Neural cell (in vitro differentiated cells): ENCODE measurements around the gene PLVAP. TPM values are rescaled to one million over a fixed set of nuclear protein-coding genes. Genes with fewer than 3 reads are reported as not detected.

Experiments
- H2AFZ ChIP-seq: fragments of 200-600, 300-800 bp; sonication (generic), shearing (Covaris generic); 2 replicates; pipeline ENCODE4 v1.6.0; 2014; ENCODE audit warnings: low read depth, mild to moderate bottlenecking, antibody characterized with exemption, low read length, moderate library complexity
- H3F3A ChIP-seq: fragments of 200-600 bp; shearing (Covaris generic); 2 replicates; pipeline ENCODE4 v1.6.1; 2016; ENCODE audit warnings: mild to moderate bottlenecking, moderate library complexity, mixed read lengths, antibody characterized with exemption, low read length; ENCODE audit not compliant: insufficient read depth, poor library complexity, severe bottlenecking
- H3K27ac ChIP-seq: fragments of 200-600, 300-800 bp; sonication (generic), shearing (Covaris generic); 2 replicates; pipeline ENCODE4 v1.5.1; 2014; ENCODE audit warnings: mild to moderate bottlenecking, low read length, moderate library complexity
- H3K27me3 ChIP-seq: fragments of 300-800, 200-600 bp; sonication (generic), shearing (Covaris generic); 2 replicates; pipeline ENCODE4 v1.6.0; 2014; ENCODE audit warnings: mild to moderate bottlenecking, low read depth, low read length, moderate library complexity; ENCODE audit not compliant: insufficient read depth
- H3K36me3 ChIP-seq: fragments of 300-800, 200-600 bp; sonication (generic), shearing (Covaris generic); 2 replicates; pipeline ENCODE4 v1.5.1; 2014; ENCODE audit warnings: mild to moderate bottlenecking, antibody characterized with exemption, low read length, moderate library complexity; ENCODE audit not compliant: insufficient read depth
- H3K4me2 ChIP-seq: fragments of 300-800, 200-600 bp; sonication (generic), shearing (Covaris generic); 2 replicates; pipeline ENCODE4 v1.6.0; 2014; ENCODE audit warnings: mild to moderate bottlenecking, low read length
- H3K4me3 ChIP-seq: fragments of 300-800, 200-600 bp; sonication (generic), shearing (Covaris generic); 2 replicates; pipeline ENCODE4 v1.5.1; 2014; ENCODE audit warnings: mild to moderate bottlenecking, low read length, moderate library complexity
- H3K79me2 ChIP-seq: fragments of 200-600 bp; shearing (Covaris generic); replicated peaks from 2 replicates; pipeline ENCODE4 v1.6.0; 2014; ENCODE audit warnings: mild to moderate bottlenecking, low read length, moderate library complexity; ENCODE audit not compliant: insufficient read depth
- H3K9ac ChIP-seq: fragments of 300-800, 200-600 bp; sonication (generic), shearing (Covaris generic); 2 replicates; pipeline ENCODE4 v1.6.1; 2016; ENCODE audit warnings: mild to moderate bottlenecking, low read length, mixed read lengths
- H3K9me2 ChIP-seq: fragments of 200-600 bp; shearing (Covaris generic); 2 replicates; pipeline ENCODE4 v1.6.1; 2016; ENCODE audit warnings: mild to moderate bottlenecking, low read length, mixed read lengths; ENCODE audit not compliant: insufficient read depth
- H3K9me3 ChIP-seq: fragments of 200-600, 300-800 bp; sonication (generic), shearing (Covaris generic); 2 replicates; pipeline ENCODE4 v1.6.1; 2016; ENCODE audit warnings: mild to moderate bottlenecking, mixed run types, low read length, moderate library complexity, mixed read lengths
- H4K20me1 ChIP-seq: fragments of 200-600 bp; shearing (Covaris generic); 2 replicates; pipeline ENCODE4 v1.6.1; 2016; ENCODE audit warnings: mild to moderate bottlenecking, mixed run types; ENCODE audit not compliant: insufficient read depth
- EP300 ChIP-seq: fragments of 450-650 bp; conservative IDR thresholded peaks from 2 replicates; pipeline ENCODE4 v1.6.1; 2014; ENCODE audit warnings: antibody characterized with exemption, mild to moderate bottlenecking, moderate library complexity; ENCODE audit not compliant: poor library complexity, severe bottlenecking
- EZH2 ChIP-seq: fragments of 200-600, 300-800 bp; shearing (Covaris generic), sonication (generic); IDR thresholded peaks from 2 replicates; pipeline ENCODE4 v1.6.1; 2014; ENCODE audit warnings: antibody characterized with exemption, low read length, borderline replicate concordance, mild to moderate bottlenecking; ENCODE audit not compliant: insufficient read depth, poor library complexity, severe bottlenecking
- MXI1 ChIP-seq: fragments of 450-650 bp; conservative IDR thresholded peaks from 2 replicates; pipeline ENCODE4 v1.6.1; 2014; ENCODE audit warnings: antibody characterized with exemption, mild to moderate bottlenecking; ENCODE audit not compliant: poor library complexity, severe bottlenecking
- POLR2AphosphoS5 ChIP-seq: IDR thresholded peaks from 2 replicates; pipeline ENCODE4 v1.6.1; 2012
- RAD21 ChIP-seq: fragments of 450-650 bp; conservative IDR thresholded peaks from 2 replicates; pipeline ENCODE4 v1.6.1; 2014; ENCODE audit warnings: antibody characterized with exemption, mild to moderate bottlenecking, moderate library complexity
- SMC3 ChIP-seq: fragments of 450-650 bp; conservative IDR thresholded peaks from 2 replicates; pipeline ENCODE4 v1.6.1; 2014; ENCODE audit warnings: antibody characterized with exemption, mild to moderate bottlenecking, moderate library complexity; ENCODE audit not compliant: poor library complexity
- TAF1 ChIP-seq: IDR thresholded peaks from 2 replicates; pipeline ENCODE4 v1.6.1; 2012; ENCODE audit warnings: low read depth
- polyA plus RNA-seq: library from polyadenylated mRNA; depleted of rRNA; stranded (reverse); fragments of >200 nt; gene quantifications from 2 replicates; pipeline ENCODE4 v1.2.3, GENCODE V29; 2014
- TF ChIP-seq, protein P1 (sequence below): IDR thresholded peaks from 2 replicates; pipeline ENCODE4 v1.6.1; 2012; ENCODE audit warnings: borderline replicate concordance
- TF ChIP-seq, protein P2 (sequence below): fragments of 450-650 bp; IDR thresholded peaks from 2 replicates; pipeline ENCODE4 v1.5.1; 2014; ENCODE audit warnings: antibody characterized with exemption, mild to moderate bottlenecking, moderate library complexity; ENCODE audit not compliant: poor library complexity, severe bottlenecking

Gene PLVAP
- polyA plus RNA-seq, 1 donor from 2014 or later = not detected

DNA sequence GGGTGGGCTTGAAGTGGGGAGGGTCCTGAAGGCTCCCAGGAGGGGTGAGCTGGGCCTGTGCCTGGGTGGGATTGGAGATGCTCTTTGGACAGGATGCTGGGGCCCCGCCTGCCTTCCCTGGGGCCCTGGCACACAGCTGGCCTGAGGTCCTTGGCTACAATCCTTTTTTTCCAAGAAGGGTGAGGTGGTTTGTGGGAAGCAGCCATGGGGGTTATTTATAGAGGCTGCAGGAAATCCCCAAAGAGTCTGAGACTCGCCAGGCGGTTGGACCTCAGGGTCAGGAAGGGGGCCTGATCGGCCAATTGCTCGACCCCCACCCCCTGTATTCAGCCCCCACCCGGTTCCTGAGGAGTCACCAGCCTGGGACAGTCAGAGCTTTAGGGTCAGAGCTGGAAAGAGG is 29.8 kb downstream of the PLVAP start:
- no peak overlapping the region for H2AFZ ChIP-seq
- H3K27ac ChIP-seq = no peak overlapping the region

DNA sequence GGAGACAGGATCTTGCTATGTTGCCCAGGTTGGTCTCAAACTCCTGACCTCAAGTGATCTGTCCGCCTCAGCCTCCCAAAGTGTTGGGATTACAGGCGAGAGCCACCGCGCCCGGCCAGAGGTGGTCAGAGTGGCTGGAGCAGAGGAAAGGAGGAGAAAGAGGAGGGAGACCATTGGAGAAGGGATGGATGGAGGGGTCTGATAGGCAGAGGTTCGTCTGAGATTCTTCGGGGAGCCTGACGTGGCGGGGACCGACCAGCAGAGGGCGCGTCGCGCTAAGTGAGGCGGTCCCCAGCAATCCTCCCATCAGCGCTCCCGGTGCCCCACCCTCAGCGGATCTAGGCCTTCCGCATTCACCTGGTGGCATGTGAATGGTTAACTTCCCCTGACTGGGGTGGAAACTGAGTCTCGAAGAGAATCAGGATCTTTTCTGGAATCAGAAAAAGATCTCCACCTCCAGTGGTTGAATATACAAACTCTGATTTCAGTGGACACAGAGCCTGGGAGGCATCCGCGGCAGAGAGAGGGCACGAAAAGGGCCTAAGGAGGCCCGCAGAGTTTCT is 31.0 kb downstream of the PLVAP start:
- no peaks in the 10 kb centered on the region for H3K9me2 ChIP-seq
- H3K9me3 ChIP-seq = no peaks in the 10 kb centered on the region
- no peak overlapping the region for H3K27ac ChIP-seq
- no peaks in the 10 kb centered on the region for H3K27me3 ChIP-seq
- H3K4me3 ChIP-seq = no peak overlapping the region
- no peaks in the 10 kb centered on the region for H3K79me2 ChIP-seq
- no peaks in the 10 kb centered on the region for H4K20me1 ChIP-seq
- no peak for TF ChIP-seq MXI1
- TF ChIP-seq, protein P1, sequence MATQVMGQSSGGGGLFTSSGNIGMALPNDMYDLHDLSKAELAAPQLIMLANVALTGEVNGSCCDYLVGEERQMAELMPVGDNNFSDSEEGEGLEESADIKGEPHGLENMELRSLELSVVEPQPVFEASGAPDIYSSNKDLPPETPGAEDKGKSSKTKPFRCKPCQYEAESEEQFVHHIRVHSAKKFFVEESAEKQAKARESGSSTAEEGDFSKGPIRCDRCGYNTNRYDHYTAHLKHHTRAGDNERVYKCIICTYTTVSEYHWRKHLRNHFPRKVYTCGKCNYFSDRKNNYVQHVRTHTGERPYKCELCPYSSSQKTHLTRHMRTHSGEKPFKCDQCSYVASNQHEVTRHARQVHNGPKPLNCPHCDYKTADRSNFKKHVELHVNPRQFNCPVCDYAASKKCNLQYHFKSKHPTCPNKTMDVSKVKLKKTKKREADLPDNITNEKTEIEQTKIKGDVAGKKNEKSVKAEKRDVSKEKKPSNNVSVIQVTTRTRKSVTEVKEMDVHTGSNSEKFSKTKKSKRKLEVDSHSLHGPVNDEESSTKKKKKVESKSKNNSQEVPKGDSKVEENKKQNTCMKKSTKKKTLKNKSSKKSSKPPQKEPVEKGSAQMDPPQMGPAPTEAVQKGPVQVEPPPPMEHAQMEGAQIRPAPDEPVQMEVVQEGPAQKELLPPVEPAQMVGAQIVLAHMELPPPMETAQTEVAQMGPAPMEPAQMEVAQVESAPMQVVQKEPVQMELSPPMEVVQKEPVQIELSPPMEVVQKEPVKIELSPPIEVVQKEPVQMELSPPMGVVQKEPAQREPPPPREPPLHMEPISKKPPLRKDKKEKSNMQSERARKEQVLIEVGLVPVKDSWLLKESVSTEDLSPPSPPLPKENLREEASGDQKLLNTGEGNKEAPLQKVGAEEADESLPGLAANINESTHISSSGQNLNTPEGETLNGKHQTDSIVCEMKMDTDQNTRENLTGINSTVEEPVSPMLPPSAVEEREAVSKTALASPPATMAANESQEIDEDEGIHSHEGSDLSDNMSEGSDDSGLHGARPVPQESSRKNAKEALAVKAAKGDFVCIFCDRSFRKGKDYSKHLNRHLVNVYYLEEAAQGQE = no peak
- no peak for TF ChIP-seq POLR2AphosphoS5
- TF ChIP-seq RAD21 = peak; percentile 74
- TF ChIP-seq SMC3 = peak; percentile 85
- TF ChIP-seq EZH2 = no peak
- no peak for TF ChIP-seq EP300
- no peak for TF ChIP-seq TAF1
- TF ChIP-seq, protein P2, sequence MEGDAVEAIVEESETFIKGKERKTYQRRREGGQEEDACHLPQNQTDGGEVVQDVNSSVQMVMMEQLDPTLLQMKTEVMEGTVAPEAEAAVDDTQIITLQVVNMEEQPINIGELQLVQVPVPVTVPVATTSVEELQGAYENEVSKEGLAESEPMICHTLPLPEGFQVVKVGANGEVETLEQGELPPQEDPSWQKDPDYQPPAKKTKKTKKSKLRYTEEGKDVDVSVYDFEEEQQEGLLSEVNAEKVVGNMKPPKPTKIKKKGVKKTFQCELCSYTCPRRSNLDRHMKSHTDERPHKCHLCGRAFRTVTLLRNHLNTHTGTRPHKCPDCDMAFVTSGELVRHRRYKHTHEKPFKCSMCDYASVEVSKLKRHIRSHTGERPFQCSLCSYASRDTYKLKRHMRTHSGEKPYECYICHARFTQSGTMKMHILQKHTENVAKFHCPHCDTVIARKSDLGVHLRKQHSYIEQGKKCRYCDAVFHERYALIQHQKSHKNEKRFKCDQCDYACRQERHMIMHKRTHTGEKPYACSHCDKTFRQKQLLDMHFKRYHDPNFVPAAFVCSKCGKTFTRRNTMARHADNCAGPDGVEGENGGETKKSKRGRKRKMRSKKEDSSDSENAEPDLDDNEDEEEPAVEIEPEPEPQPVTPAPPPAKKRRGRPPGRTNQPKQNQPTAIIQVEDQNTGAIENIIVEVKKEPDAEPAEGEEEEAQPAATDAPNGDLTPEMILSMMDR = peak; percentile 86
- no peak overlapping the region for H2AFZ ChIP-seq
- H3K4me2 ChIP-seq = no peak overlapping the region
- no peaks in the 10 kb centered on the region for H3K36me3 ChIP-seq
- no peak overlapping the region for H3K9ac ChIP-seq
- no peaks in the 10 kb centered on the region for H3F3A ChIP-seq

More for the DNA sequence above, 29.8 kb downstream of the PLVAP start:
- no peak overlapping the region for H3K4me2 ChIP-seq
- H3K36me3 ChIP-seq = no peaks in the 10 kb centered on the region
- no peaks in the 10 kb centered on the region for H3K79me2 ChIP-seq
- H3F3A ChIP-seq = no peaks in the 10 kb centered on the region
- TF ChIP-seq EP300 = no peak
- TF ChIP-seq, protein P2 = no peak
- TF ChIP-seq, protein P1 = no peak
- no peak for TF ChIP-seq EZH2
- no peak for TF ChIP-seq MXI1
- no peak for TF ChIP-seq SMC3
- TF ChIP-seq TAF1 = no peak
- TF ChIP-seq POLR2AphosphoS5 = no peak
- no peak for TF ChIP-seq RAD21
- no peaks in the 10 kb centered on the region for H3K9me3 ChIP-seq
- no peaks in the 10 kb centered on the region for H3K27me3 ChIP-seq
- no peaks in the 10 kb centered on the region for H3K9me2 ChIP-seq
- no peak overlapping the region for H3K4me3 ChIP-seq
- H3K9ac ChIP-seq = no peak overlapping the region
- H4K20me1 ChIP-seq = no peaks in the 10 kb centered on the region
